DMS79 treated with DMSO at 0.1 percent for 48 hours (cell line): ENCODE data around the gene ZNF469.
A peak's percentile ranks its signal among the peaks of the same experiment; 100 is the strongest.

Source experiments
- DNase-seq: peaks from one replicate; lab custom pipeline; 2025; lab: John Stamatoyannopoulos, UW

Gene ZNF469

GRCh38 chr16:88382491-88383400 is at the start of gene ZNF469:
TSS of gene ZNF469 (plus strand) at chr16:88382959. CDS start at chr16:88427471, 44,512 bp downstream.
- DNase-seq = no peak

- no peak for DNase-seq
Observed at GRCh38 chr16:88333848-88334777, 48.6 kb upstream of the ZNF469 start.

- no peak for DNase-seq
Observed at GRCh38 chr16:88334778-88335720, 47.7 kb upstream of the ZNF469 start.

- no peak for DNase-seq
Observed at GRCh38 chr16:88337021-88337420, 45.7 kb upstream of the ZNF469 start.

GRCh38 chr16:88337538-88337937 is 45.2 kb upstream of the ZNF469 start:
- no peak for DNase-seq

- no peak for DNase-seq
Observed at GRCh38 chr16:88338111-88338510, 44.6 kb upstream of the ZNF469 start.

GRCh38 chr16:88338896-88339295 is 43.9 kb upstream of the ZNF469 start:
- DNase-seq = no peak

GRCh38 chr16:88339930-88340754 is 42.6 kb upstream of the ZNF469 start:
- peak; percentile 0 for DNase-seq

- no peak for DNase-seq
Observed at GRCh38 chr16:88340755-88341150, 42.0 kb upstream of the ZNF469 start.

- DNase-seq = no peak
Observed at GRCh38 chr16:88341551-88342290, 41.0 kb upstream of the ZNF469 start.

- DNase-seq = no peak
Observed at GRCh38 chr16:88342491-88342890, 40.3 kb upstream of the ZNF469 start.

GRCh38 chr16:88343271-88343791 is 39.4 kb upstream of the ZNF469 start:
- no peak for DNase-seq

- no peak for DNase-seq
Observed at GRCh38 chr16:88344411-88345030, 38.2 kb upstream of the ZNF469 start.

- no peak for DNase-seq
Observed at GRCh38 chr16:88345031-88345720, 37.6 kb upstream of the ZNF469 start.

GRCh38 chr16:88345721-88346560 is 36.8 kb upstream of the ZNF469 start:
- no peak for DNase-seq

- DNase-seq = no peak
Observed at GRCh38 chr16:88346680-88347505, 35.9 kb upstream of the ZNF469 start.
